PC-3 (cell line): ENCODE data around the gene RIC1.

Source experiments
- EZH2 ChIP-seq: fragments of 300-600 bp; sonication (generic); IDR thresholded peaks from one replicate; pipeline ENCODE4 v1.6.1; 2017; ENCODE audit warnings: antibody characterized with exemption, mild to moderate bottlenecking, low read length; ENCODE audit not compliant: unreplicated experiment
- EZH2phosphoT487 ChIP-seq: fragments of 300-600 bp; sonication (generic); IDR thresholded peaks from 2 replicates; pipeline ENCODE4 v1.6.1; 2018; ENCODE audit warnings: mild to moderate bottlenecking, antibody characterized with exemption, low read length, borderline replicate concordance
- TF ChIP-seq, protein P1 (sequence below): fragments of 300-600 bp; sonication (generic); conservative IDR thresholded peaks from 2 replicates; pipeline ENCODE4 v1.5.1; 2017; ENCODE audit warnings: antibody characterized with exemption, low read depth, mild to moderate bottlenecking, low read length

GRCh38 chr9:5721279-5722087 is 92.6 kb downstream of the RIC1 start:
- TF ChIP-seq, protein P1, sequence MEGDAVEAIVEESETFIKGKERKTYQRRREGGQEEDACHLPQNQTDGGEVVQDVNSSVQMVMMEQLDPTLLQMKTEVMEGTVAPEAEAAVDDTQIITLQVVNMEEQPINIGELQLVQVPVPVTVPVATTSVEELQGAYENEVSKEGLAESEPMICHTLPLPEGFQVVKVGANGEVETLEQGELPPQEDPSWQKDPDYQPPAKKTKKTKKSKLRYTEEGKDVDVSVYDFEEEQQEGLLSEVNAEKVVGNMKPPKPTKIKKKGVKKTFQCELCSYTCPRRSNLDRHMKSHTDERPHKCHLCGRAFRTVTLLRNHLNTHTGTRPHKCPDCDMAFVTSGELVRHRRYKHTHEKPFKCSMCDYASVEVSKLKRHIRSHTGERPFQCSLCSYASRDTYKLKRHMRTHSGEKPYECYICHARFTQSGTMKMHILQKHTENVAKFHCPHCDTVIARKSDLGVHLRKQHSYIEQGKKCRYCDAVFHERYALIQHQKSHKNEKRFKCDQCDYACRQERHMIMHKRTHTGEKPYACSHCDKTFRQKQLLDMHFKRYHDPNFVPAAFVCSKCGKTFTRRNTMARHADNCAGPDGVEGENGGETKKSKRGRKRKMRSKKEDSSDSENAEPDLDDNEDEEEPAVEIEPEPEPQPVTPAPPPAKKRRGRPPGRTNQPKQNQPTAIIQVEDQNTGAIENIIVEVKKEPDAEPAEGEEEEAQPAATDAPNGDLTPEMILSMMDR = no peak
- TF ChIP-seq EZH2phosphoT487 (no peak), EZH2 (no peak)
